Measurements from ENCODE around the gene FLNC. TPM values are rescaled to one million over a fixed set of nuclear protein-coding genes. Genes with fewer than 3 reads are reported as not detected.

Gene FLNC
- total and polyA plus RNA-seq, 2 donors (not counting 3 experiments of a cell fraction or from before 2014, with no cell fraction given), result 19.5 to 81.9 TPM

DNA sequence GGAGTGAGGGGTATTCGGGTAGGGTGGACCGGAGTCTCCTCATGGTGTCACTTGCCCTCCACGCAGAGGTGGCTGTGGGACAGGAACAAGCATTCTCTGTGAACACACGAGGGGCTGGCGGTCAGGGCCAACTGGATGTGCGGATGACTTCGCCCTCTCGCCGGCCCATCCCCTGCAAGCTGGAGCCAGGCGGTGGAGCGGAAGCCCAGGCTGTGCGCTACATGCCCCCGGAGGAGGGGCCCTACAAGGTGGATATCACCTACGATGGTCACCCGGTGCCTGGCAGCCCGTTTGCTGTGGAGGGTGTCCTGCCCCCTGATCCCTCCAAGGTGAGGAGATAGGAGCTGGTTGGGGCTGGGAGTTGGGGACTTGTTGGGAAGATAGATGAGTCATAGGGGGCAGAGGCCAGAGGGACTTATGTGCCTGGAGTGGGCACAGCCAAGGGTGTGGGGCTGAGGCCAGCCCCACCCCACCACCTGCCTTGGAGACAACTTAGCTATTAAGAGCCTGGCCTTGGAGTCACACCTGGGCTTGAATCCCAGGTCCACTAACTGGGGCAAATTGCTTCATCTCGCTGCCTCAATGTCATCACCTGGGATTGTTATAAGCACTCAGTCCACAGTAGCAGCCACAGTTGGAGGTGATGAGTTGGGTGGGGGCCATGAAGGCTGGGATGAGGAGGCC is 13.9 kb downstream of the FLNC start:
- Histone ChIP-seq H3K4me2 (ENCODE audit: insufficient read depth, low read length) (no peak overlapping the region), H3K36me3 (ENCODE audit: control insufficient read depth in 2 of 2, extremely low read depth in 1 of 2, insufficient read depth in 2 of 2, low read length in 2 of 2) (peaks cover 9 to 71% of the 10 kb centered on the region in 2 experiments), H3K4me1 (ENCODE audit: control insufficient read depth, extremely low read depth, insufficient read depth, low read length) (no peaks in the 10 kb centered on the region), H4K20me1 (replicated peaks; ENCODE audit: control insufficient read depth, extremely low read depth, insufficient read depth, low read length) (no peaks in the 10 kb centered on the region), H3K9me1 (replicated peaks; ENCODE audit: control insufficient read depth, extremely low read depth, insufficient read depth, low read length) (no peaks in the 10 kb centered on the region), H3K9me3 (replicated peaks; ENCODE audit: control insufficient read depth, insufficient read depth, low read length) (no peaks in the 10 kb centered on the region), H3K79me2 (ENCODE audit: control insufficient read depth, insufficient read depth, low read length) (no peaks in the 10 kb centered on the region), H3K27ac (ENCODE audit: insufficient read depth, low read depth, low read length) (no peak overlapping the region), H3K27me3 (ENCODE audit: control insufficient read depth in 2 of 2, insufficient read depth in 2 of 2, low read length in 2 of 2) (no peaks in the 10 kb centered on the region), H3K4me3 (replicated peaks in 1 of 3; ENCODE audit: insufficient read depth in 1 of 3, low read depth in 1 of 3, low read length in 3 of 3) (no peak overlapping the region), H2AFZ (ENCODE audit: low read depth, low read length) (no peak overlapping the region), H3K9ac (replicated peaks; ENCODE audit: extremely low read depth, insufficient read depth, low read length) (no peak overlapping the region)
- no TSS peak for BruUV-seq (replicated peaks)
- intact Hi-C loops (cut with micrococcal nuclease) (no loop called here), dilution Hi-C loops (cut with MboI; ENCODE audit: extremely low pct_ligation_motif_present, low sequenced_read_pairs) (no loop called here)
- POLR2A ChIA-PET, result no interaction called here
- DNase-seq (ENCODE audit: low read depth, low spot score) (no peak), FAIRE-seq (no peak)
- TF ChIP-seq EZH2 (IDR thresholded peaks at IDR 0.05; ENCODE audit: borderline replicate concordance, low read depth, low read length, severe bottlenecking) (no peak), FOS (IDR thresholded peaks at IDR 0.05; ENCODE audit: borderline replicate concordance, insufficient read depth, low read length) (no peak), POLR2A (IDR thresholded peaks at IDR 0.05; ENCODE audit: low read depth, low read length) (no peak), POLR2AphosphoS5 (IDR thresholded peaks at IDR 0.05; ENCODE audit: insufficient read depth, low read depth, low read length) (no peak), GATA2 (IDR thresholded peaks at IDR 0.05; ENCODE audit: insufficient read depth, insufficient read length, low read depth, low read length) (no peak), MYC (IDR thresholded peaks at IDR 0.05; ENCODE audit: low read depth, low read length) (no peak), JUN (IDR thresholded peaks at IDR 0.05; ENCODE audit: borderline replicate concordance, insufficient read depth, insufficient read length, low read depth) (no peak)
- TF ChIP-seq, protein P1, sequence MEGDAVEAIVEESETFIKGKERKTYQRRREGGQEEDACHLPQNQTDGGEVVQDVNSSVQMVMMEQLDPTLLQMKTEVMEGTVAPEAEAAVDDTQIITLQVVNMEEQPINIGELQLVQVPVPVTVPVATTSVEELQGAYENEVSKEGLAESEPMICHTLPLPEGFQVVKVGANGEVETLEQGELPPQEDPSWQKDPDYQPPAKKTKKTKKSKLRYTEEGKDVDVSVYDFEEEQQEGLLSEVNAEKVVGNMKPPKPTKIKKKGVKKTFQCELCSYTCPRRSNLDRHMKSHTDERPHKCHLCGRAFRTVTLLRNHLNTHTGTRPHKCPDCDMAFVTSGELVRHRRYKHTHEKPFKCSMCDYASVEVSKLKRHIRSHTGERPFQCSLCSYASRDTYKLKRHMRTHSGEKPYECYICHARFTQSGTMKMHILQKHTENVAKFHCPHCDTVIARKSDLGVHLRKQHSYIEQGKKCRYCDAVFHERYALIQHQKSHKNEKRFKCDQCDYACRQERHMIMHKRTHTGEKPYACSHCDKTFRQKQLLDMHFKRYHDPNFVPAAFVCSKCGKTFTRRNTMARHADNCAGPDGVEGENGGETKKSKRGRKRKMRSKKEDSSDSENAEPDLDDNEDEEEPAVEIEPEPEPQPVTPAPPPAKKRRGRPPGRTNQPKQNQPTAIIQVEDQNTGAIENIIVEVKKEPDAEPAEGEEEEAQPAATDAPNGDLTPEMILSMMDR (IDR thresholded peaks at IDR 0.05; ENCODE audit: extremely low read depth in 1 of 2, insufficient read depth in 1 of 2, low read depth in 1 of 2, low read length in 2 of 2), result no peak
- TF ChIP-seq, protein P2, sequence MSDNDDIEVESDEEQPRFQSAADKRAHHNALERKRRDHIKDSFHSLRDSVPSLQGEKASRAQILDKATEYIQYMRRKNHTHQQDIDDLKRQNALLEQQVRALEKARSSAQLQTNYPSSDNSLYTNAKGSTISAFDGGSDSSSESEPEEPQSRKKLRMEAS (IDR thresholded peaks at IDR 0.05; ENCODE audit: insufficient read depth, insufficient read length), result no peak
- CTCF ChIA-PET, result interaction anchor here (1.2 kb wide), 1 partner anchor 16 kb away, joined by 3 read pairs; no protein-coding TSS in a partner anchor

Measured in endothelial cell of umbilical vein (primary cell).